DMS 273 (cell line): Measurements from ENCODE around the gene OTOS.

Experiments
- DNase-seq: peaks from one replicate; lab custom pipeline; 2025; ENCODE audit not compliant: unreplicated experiment; lab: John Stamatoyannopoulos, UW

Gene OTOS

DNA sequence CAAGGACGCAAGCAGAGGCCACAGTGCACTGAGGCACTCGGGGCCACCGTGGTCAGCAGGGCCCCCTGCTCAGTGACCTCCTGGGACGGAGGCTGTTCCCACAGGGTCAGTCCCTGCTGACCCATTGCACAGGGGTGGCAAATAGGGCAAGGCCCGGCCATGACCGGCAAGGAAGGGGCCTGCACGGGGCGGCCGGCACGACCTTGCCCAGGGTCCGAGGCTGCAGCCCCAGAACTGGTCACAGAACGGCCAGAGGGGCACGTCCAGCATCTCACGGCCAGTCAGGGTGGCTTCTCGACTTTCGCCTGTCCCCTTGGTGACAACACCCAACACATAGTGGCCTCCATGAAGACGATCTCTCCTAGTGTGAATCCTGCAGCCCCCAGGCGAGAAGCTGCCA lies 27.6 kb upstream of the OTOS start:
- no peak for DNase-seq

DNA sequence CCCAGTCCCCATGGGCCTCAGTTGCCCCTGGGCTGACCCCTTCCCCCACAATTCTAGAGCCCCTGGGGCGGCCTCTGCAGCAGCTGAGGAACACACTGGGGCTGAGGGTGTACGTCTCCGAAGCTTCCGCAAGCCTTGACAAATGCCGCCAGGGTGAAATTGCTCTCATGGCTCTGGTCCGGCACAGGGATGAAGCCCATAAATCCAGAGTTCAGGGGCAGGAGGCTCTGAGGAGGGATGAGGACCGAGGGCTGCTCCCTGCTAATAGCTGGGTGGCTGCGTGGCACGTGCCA lies 27.1 kb upstream of the OTOS start:
- no peak for DNase-seq

DNA sequence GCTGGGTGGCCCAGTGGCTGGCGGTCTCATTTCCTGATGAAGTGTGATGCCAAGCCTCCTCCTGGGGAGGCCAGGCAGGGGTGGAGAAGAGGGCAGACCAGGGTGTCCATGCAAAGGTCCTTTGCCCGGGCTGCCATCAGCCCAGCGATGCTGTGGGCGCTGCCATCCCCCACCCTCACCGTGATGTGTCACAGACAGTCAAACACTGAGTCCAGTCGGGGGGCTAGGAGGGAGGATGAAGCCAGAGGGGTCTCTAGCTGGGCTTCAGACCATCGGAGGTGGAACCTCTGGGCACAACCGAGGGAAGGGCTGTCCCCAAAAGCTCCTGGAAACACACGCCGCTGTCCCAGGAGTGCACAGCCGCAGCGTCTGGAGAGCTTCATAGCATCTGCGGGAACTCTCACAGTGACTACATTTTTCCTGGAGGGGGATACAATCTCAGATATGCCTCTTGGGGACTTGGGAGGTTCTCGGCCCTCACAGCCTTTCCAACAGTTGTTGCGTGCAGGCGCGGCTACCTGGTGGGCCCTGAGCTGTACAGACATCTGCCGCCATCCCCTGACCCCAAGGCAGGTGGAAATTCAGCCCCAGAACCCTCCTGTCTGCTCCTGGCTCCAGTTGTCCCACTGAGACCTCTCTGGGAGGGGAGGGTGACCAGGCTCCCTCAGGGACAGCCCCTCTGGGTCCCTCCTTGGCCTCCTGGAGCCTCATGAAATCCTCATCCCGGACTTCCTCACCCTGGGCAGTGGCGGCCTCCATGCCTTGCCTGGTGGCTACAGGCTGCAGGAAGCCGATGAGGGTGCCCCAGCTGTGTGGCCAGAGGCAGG lies 26.5 kb upstream of the OTOS start:
- no peak for DNase-seq

DNA sequence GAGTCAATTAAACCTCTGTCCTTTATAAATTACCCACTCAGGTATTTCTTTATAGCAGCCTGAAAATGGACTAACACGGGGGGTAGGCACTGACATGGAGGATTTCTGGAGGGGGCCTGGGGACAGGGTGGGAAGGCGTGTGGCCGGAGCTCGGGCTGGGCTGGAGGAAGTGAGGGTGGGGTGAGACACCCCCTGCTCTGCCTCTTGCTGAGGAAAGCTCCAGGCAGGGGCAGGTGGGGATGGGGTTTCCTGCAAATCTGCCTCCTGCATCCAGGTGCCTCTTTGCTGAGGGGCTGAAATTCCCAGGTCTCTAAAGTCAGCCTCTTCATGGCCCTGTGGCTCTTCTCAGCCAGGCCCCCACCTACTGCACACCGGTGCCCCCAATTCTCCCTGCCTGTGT lies 25.7 kb upstream of the OTOS start:
- no peak for DNase-seq

DNA sequence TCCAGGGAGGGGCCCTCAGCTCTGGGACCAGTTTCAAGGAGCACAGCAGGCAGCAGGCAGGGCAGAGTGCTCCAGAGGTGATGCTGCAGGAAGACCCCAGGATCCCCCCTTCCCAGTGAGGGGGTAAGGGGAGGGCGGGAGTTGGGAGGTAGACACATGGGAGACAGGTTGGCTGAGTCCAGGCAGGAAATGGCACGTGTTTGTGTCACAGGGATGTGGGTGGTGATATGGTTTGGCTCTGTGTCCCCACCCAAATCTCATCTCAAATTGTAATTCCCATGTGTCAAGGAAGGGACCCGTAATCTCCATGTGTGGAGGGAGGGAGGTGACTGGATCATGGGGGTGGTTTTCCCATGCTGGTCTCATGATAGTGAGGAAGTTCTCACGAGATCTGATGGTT lies 25.2 kb upstream of the OTOS start:
- DNase-seq = no peak

DNA sequence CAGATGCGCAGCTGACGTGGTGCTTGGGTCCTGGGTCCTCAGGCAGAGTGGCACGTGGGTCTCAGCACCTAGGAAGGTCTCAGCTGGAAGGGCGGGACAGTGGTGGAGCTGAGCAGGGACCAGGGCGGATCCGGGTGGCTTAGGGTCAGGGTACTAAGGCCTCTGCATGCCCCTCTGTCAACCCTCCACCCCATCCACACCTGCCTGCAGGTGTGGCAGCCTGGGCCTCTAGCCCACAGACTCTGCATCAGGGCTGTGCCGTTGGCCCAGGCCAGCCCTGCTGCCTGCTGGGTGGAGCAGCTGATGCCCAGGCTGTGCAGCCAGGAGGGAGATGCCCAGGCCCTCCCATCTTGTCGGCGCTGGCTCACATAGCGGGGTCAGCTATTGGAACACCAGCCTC lies 24.6 kb upstream of the OTOS start:
- DNase-seq = no peak

DNA sequence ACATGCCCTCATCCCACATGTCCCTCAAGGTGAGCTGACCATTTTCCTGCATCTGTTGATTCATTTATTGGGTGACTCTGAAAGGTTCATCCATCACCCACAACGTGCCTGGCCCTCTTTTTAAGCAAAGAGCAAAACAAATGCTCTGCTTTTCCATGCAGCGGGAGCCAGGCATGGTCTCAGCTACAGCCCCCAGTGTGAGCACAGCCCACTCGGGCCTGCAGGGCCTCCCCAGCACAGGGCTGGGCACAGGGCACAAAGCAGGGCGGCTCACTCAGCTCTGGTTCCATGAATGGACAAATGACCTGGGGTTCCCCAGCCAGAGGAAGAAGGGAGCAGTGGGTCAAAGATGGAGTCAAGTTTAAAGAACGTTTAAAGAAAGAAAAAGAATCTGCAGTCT lies 24.1 kb upstream of the OTOS start:
- no peak for DNase-seq

DNA sequence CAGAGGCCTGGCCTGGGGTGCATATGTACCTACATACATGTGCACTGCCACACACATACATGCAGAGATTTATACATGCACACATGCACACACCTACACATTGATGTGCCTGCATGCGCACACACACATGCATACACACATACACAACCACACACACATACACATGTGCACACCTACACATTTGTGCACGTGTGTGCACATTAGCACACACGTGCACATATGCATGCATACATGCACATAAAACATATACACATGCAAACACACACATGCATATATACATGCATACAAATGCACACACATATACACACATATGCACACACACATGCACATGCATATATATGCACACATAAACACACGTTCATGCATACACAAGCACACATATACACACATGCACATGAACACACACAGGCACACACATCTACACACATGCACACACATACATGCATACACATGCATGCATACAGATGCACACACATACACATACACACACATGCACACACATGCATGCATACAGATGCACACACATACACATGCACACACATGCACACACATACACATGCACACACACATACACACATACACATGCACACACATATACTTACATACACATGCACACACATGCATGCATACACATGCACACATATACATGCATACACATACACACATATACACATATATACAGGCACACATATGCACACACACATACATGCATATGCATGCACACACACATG lies 23.6 kb upstream of the OTOS start:
- no peak for DNase-seq

DNA sequence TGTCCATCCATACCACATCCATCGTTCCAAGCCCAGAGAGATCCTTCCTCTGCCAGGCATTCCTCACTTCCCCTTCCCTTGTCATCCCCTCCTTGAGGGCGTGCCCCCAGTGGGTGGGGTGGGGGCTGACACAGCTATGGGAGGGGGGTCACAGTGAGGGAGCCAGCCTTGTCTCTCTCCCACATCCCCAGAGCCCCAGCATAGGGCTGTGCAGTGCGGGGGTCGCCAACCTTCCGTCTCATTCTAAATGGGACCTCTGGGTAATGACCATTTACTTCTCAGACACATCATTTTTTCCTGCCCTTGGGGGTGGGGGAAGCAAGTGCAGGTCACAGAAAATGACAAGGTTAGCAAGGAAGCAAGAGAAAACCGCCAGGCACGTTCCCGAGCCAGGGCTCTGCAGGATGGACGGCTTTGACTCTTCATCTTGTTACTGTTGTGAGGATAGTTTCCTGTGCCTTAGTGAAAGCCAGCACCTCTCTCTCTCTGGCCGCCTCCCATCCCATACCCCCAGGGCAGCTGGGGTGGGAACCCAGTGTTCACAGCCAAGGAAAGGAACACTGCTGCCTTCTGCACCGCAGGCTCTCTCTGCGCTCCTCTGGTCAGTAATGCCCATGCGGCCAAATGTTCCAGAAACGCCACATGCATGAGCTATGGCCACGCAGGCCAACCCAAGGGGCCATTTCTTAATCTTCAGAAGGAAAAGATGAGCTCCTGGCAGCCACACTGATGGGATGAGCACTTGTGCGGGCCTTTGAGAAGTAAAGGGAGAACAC lies 22.7 kb upstream of the OTOS start:
- no peak for DNase-seq

DNA sequence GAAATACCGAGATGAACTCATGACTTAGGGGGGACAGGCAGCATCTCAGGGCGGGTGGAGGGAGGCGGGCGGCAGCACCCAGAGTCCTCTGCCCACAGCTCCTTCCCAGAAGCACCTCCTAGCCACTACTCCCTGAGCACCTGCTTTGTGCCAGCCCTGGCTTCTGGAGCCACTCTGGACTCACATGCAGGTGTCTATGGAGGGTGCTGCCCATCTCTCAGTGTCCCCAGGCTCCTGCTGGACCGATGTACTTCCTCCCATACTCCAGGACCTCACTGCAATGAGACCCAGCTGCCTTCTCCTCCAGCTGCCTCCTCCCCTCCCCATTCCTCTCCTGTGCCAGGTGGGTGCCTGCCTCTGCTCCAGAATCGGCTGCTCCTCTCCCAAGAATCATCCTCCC lies 22.1 kb upstream of the OTOS start:
- DNase-seq = no peak

DNA sequence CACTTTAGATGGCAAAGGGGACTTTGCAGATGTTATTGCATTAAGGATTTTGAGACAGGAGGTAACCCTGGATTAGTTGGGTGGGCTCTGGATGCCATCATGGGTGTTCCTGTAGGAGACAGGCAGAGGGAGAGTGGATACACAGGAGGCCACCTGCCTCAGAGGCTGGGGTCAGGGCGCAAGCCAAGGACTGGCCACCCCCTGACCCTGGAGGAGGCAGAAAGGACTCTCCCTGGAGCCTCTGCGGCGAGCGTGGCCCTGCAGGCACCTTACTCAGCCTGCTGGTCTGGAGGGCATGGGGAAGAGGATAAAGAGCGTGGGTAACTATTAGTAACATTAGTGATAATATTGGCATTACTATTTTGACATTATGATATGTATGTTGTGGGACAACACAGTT lies 21.6 kb upstream of the OTOS start:
- DNase-seq = no peak

DNA sequence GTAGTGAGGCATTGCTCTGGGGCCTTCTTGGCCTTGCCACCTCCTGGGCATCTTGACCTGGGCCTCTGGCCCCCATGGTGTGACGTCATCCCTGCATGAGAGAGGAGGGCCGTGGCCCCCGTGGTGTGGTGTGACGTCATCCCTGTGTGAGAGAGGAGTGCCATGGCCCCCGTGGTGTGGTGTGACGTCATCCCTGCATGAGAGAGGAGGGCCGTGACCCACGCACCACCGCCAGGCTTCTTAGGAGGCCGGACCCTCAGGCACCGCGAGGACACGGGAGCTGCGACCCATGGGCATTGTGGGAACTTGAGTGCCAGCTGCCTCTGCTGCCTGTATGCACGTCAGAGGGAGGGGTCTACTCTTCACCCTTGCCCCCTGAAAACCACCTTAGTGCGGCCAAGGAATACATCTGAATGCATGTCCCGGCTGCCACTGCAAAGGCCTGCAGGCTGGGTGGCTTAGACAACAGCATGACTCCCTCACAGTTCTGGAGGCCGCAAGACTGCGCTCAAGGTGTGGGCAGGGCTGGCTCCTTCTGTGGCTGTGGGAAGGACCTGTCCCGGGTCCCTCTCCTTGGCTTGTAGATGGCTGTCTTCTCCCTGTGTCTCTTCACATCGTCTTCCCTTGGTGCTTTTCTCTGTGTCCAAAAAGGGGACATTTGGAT lies 20.8 kb upstream of the OTOS start:
- no peak for DNase-seq

DNA sequence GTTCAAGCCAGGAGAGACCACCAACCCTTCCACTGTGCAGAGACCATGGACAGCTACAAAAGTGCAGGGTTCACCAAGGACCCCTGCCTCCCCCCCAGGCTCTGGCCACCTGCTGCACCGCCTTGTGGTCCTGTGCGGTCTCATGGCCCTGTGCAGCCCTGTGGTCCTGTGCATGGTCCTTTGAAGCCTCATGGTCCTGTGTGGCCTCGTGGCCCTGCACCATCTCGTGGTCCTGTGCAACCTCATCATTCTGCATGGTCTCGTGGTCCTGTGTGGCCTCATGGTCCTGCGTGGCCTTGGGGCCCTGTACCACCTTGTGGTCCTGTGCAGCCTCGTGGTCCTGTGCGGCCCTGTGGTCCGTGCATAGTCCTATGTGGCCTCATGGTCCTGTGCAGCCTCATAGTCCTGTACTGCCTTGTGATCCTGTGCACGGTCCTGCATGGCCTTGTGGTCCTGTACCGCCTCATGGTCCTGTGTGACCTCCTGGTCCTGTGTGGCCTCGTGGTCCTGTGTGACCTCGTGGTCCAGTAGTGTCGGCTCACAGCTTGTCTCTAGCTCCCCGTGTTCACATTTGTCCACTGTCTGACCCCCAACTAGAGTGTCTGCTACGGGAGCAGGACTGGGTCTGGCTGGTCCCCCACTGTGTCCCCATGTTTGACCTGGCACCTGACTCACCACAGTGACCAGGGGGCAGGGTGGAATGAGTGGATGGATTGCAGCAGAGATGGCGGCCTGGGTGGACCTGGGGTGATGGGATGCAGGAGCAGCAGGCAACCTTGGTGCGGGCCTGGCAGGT lies 20.0 kb upstream of the OTOS start:
- DNase-seq = no peak

DNA sequence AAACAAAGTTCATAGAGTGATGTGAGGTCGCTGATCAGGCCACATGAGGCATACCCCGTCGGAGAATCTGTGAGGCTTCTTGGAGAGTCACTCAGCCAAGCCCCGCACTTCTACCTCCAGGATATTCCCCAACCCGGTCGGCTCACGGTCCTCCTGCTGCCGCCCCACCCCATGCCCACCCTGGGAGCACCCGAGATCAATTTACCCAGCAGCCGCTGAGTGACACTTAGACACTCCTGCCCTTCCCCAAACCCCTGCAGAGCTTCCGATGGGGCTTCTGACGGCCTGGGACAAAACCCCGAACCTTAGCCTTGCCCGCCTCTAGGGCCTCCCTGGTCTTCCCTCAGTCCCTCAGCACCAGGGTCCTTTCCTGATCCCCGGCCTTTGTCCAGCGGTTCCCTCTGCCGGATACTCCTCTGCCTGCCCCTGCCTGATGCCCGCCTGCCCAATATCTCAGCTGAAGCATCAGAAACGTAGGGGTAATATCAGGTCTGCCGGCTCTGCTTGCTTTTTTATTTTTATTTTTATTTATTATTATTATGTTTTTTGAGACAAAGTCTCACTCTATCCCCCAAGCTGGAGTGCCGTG lies 18.9 kb upstream of the OTOS start:
- DNase-seq = no peak

DNA sequence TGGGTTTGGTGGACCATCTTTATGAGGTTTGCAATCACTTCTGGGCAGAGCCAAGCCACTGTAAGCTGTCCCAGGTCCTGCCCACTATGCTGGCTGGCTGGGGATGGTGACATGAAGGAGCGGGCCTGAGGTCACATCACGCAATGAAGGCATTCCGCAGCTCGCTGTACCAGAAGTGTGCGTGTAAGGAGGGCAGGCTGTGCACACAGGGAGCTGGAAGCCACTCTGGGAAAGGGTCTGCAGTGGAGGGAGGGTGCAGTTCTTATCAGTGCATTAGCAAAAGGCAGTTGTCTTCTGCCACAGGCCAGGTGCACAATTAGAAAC lies 16.7 kb upstream of the OTOS start:
- DNase-seq = no peak

DNA sequence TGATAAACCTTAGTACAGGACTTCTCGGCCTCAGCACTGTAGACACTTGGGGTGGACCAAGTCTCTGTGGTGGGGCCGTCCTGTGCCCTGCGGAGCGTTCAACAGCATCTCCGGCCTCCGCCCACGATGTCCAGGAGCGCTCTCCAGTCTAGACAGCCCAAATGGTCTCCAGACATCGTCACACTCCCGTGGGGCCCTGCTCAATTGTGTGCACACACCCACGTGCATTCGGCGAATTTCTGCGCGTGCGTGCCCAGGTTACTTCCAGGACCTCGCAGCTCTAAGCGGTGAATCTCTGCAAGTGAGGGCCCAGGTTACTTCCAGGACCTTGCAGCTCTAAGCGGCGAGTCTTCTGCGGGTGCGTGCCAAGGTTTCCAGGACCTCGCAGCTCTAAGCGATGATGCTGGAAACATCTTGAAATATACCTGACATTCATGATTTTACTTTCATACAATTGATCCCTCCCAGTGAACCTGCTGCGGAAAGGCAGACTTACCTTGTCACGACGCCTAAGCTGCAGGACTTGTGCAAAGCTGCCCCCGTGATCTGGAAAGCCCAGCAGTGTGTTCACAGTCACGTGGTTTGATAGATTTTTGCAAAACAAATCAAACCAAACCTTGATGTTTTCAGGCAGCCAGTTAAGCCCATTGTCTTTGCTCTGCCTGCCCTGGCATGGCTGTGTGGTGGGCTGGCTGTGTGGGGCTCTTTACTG lies 16.1 kb upstream of the OTOS start:
- DNase-seq = no peak

DNA sequence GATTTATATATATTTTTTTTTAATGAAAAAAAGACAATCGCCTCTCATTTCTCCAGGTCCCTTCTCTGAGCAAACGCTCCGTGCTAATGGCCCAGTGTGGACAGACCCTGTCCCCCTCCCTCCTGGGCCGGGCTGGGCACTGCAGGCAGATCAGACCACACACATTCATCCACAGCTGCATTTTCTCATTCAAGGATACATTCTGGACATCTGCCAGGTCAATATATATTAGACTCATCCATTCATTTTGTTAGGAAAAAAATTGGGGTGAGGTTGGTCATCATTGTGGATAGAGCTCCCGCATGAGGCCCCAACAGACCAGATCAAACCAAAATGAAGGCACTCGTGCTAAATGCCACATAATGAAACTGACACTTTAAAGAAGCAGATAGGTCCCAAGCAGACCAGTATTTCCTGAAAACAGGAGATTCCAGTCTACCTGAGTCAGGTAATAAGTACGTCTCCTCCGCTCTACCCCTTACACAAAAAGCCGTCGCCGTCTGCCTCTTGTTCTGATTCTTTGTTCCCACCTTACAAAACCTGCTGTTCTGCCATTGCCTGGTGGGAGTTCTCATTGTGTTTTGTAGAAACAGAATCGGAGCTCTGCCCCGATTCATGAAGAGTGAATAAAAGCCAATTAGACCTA lies 15.4 kb upstream of the OTOS start:
- no peak for DNase-seq

DNA sequence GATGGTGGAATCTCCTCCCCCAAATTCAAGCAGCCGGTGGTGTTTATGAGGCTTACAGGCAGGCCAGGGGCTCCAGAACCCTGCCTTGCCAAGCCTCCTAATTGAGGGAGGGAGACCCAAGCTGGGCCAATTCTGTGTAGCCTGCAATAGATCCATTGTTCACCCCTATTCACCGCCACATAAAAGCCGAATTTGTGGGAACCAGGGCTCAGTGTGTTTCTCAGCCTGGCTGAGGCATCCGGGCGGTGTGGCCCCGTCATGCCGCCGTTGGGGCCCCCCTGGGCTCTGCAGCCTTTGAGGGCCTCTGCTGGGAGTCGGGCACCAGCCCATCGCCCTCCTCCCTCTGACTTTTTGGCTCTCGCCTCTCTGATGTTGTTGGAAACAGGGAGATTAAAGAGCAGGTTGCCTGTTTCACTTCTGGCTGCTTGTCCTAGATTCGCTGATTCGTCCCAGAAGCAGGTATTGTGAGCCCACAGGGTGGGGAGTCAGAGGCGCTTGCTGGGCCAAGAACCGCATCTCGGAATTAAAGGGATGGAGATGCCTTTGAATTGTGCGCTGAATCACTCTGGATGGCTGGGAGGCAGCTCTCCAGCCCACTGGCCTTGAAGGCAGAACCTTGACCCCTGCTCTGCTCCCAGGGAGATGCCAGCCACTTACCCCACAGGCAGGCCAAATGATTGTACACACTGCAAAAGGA lies 14.7 kb upstream of the OTOS start:
- DNase-seq = no peak

DNA sequence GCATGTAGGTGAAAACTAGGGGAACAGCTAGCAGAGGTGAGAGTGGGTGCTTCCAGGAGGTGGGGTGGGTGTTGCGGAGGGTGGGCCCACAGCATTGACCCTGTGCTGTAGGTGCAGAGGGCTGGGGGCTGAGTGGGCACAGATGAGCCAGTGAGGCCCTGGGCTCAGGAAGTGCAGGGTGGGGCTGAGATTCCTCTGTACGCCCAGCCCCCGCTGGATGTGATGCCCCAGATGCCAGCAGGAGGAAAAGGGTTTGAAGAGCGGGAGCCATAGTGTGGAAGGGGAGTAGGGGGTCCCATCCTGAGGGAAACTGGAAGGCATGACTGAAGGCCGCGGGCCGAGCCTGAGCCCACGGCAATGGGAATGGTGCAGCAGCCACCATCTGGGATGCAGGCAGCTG lies 14.1 kb upstream of the OTOS start:
- no peak for DNase-seq
